CD4-positive, alpha-beta T cell treated with Interferon alpha-2 for 1 hour (primary cell): Measurements from ENCODE around the gene ADORA2B.
"Not testable (repeated sequence)": the region's sequence is repeated elsewhere in the genome, so short reads cannot be mapped to it uniquely, and the experiment has no call there.

Experiments
- DNase-seq, 2 donors: peaks; one replicate each; pipeline ENCODE4 v3.0.0-alpha.2; 2020 to 2022

The ADORA2B gene

GRCh38 chr17:15957206-15957605, 12.3 kb downstream of the ADORA2B start:
- no peak for DNase-seq

- no peak for DNase-seq
Observed at GRCh38 chr17:15957608-15958307, 12.8 kb downstream of the ADORA2B start.

GRCh38 chr17:15958484-15958854, 13.5 kb downstream of the ADORA2B start:
- DNase-seq = no peak

- DNase-seq = no peak
Observed at GRCh38 chr17:15963670-15964110, 18.8 kb downstream of the ADORA2B start.

- no peak for DNase-seq
Observed at GRCh38 chr17:15965528-15965927, 20.6 kb downstream of the ADORA2B start.

DNA sequence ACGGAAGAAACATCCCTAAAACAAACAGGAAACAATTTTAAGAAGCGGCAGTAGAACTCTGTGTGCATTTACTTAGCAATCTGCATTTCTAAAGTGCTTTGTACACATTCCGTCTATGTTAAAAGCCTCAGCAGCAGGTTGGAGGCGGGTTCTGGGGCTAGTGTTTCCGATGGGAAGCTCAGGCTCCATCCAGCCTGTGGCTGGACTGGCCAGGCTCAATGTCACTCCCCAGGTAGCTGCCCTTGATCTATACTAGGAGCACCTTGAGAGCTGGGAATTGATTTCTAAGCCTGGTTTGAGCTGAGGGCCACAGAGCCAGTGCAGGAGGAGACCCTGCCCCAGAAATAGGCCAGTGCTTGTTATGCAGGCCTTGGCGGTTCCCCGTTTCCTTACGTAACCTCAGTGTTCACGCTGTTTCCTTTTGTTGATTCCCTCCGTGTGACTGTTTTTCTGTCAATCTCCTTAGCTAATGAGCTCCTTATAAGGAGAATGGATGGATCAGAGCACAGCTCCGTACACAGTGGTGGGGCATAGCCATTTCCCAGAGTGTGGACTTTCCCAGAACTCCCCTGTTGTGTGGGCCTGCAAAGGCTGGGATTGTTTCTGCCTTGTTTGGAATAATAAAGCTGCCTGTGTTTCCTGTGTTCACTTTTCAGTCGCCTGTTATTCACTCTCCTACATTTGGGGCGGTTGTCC, 21.4 kb downstream of the ADORA2B start:
- DNase-seq = no peak

DNA sequence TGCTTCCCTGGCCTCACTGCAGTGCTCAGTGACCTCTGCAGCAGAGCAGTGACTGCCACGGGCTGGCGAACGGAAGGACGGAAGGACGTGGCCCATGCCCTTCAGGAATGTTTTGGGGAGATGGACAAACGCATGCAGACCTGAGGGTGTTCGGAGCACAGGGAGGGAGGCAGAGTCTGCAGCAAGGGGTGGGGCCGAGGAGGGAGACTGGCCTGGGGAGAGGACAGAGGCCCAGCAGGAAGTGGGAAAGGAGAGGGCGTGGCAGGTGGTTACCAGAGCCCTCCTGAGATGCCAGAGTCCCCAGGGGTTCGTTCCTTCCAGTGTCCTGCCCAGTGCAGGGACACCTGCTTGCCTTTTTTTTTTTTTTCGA, 21.9 kb downstream of the ADORA2B start:
- no peak for DNase-seq

GRCh38 chr17:15967706-15968399, 22.9 kb downstream of the ADORA2B start:
- no peak for DNase-seq

DNA sequence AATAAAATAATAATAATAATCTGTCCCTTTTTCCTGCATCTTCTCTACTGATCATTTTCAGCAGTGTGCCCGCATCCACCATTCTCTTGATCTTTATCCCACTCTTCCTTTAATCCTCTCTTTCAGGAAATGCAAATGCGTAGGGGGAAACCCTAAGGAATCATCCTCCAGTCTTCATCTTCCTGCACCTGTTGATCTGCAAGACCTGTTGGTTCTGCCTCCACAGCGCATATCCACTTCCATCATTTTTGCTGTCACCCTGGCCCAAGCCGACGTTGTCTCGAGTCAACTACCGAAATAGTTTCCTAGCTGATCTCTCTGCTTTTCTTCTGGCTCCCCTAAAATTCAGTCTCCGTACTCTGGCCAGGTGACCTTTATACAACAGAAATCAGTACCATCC, 24.5 kb downstream of the ADORA2B start:
- no peak for DNase-seq

DNA sequence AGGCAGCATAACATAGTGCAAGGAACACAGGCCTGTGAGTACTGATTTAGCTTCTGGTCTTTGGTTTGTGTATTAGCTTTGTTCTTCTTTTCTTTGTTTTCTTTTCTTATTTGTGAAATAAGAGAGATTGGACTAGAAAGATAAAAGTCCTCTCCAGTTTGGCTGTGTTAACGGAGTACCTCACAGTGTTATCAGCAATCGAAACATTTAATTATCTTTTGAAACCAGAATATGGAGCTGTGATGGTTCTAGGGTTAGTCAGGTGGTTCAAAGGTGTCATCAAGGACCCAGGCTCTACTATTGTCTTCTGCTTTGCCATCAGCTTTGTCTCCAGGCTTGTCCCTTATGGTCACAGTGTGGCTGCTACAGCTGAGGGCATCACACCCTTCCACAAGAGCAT, 25.6 kb downstream of the ADORA2B start:
- no peak for DNase-seq

- DNase-seq = no peak
Observed at GRCh38 chr17:15971098-15971678, 26.3 kb downstream of the ADORA2B start.

- no peak for DNase-seq
Observed at GRCh38 chr17:15971882-15972281, 27.0 kb downstream of the ADORA2B start.

DNA sequence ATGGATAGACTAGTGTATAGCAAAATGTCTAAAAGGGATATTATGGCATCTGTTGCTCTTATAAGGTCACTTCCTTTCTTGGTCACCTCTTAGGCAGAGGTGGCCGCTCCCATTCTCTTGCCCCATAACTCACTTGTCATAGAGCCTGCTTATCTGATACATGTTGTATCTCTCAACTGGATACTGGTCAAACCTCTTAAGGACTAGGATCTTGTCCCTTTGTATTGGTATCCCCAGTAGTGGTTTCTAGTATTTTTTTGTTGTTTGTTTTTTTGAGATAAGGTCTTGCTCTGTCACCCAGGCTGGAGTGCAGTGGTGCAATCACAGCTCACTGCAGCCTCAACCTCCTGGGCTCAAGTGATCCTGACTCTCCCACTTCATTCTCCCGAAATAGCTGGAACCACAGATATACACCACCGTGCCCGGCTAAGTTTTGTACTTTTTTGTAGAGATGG, 27.6 kb downstream of the ADORA2B start:
- no peak for DNase-seq

- DNase-seq = no peak
Observed at GRCh38 chr17:15973016-15973415, 28.1 kb downstream of the ADORA2B start.

DNA sequence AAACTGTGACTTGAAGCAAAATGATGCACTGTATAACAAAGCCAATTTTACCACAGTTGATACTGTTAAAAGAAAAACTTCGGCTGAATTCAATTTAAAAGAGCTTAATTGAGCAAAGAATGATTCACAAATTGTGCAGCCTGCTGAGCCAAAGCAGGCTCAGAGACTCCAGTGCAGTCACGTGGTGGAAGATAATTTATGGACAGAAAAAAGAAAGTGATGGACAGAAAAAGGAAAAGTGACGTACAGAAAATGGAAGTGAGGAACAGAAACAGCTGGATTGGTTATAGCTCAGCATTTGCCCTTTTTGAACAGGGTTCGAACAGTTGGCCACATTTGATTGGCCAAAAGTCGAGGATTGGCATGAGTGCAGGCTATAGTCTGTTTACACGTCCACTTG, 28.9 kb downstream of the ADORA2B start:
- no peak for DNase-seq

GRCh38 chr17:15977894-15978293, 33.0 kb downstream of the ADORA2B start:
- no peak for DNase-seq

- DNase-seq = no peak
Observed at GRCh38 chr17:15978606-15979005, 33.7 kb downstream of the ADORA2B start.

DNA sequence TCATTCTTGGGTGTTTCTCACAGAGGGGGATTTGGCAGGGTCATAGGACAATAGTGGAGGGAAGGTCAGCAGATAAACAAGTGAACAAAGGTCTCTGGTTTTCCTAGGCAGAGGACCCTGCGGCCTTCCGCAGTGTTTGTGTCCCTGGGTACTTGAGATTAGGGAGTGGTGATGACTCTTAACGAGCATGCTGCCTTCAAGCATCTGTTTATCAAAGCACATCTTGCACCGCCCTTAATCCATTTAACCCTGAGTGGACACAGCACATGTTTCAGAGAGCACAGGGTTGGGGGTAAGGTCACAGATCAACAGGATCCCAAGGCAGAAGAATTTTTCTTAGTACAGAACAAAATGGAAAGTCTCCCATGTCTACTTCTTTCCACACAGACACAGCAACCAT, 34.1 kb downstream of the ADORA2B start:
- DNase-seq = not testable (repeated sequence)

- DNase-seq = no peak
Observed at GRCh38 chr17:15981208-15981607, 36.3 kb downstream of the ADORA2B start.

DNA sequence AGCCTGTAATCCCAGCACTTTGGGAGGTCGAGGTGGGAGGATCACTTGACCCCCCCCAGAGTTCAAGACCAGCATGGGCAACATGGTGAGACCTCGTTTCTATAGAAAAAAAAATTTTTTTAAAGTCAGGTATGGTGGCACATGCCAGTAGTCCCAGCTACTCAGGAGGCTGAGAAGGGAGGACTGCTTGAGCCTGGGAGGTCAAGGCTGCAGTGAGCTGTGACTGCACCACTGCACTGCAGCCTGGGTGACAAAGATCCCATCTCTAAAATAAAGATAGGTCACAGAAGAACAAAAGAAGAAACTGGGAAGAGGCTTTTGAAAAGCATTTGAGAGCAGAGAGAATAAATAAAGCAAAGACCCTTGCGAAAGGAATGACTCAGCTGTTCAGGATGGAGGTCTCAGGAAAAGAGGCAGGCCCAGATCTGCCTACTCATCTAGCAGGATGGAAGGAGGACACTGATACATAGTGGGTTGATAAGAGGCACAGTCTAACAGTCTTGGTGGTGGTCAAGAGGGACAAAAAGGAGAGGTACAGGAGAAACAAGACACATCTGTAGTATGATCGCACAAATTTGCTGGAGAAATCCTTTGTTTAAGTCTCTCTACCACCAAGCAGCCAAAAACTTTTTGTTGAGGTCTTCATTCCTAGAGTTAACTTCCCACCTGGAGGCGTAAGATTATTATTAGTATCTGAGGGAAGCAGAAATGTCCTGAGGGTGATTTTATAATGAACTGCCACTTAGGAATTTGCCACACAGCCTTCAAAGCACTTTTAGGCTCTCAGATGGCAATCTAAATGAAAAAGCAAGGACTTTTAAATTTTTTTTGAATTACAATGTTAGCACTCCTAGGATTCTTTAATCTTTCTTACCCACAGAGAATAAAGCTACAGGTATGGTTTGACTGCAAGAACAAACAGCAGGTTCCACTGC, 37.0 kb downstream of the ADORA2B start:
- DNase-seq = no peak

DNA sequence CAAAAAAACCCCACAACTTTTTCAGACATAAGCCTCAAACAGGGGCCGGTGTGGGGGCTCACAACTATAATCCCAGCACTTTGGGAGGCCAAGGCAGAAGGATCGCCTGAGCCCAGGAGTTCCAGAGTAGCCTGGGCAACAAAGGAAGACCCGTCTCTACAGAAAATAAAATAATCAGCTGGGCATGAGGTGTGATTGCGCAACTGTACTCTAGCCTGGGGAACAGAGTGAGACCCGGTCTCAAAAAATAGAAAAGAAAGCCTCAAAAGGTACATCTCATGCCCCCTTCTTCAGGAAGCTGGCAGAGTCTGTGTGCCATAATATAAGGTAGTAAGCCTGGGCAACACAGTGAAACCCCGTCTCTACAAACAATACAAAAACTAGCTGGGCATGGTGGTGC, 51.4 kb downstream of the ADORA2B start:
- DNase-seq = no peak

GRCh38 chr17:15998031-15998562, 53.2 kb downstream of the ADORA2B start:
- no peak for DNase-seq
